ENCODE measurements around the gene PDK1. TPM values are rescaled to one million over a fixed set of nuclear protein-coding genes. Genes with fewer than 3 reads are reported as not detected.

PDK1 gene
- total RNA-seq, 1 donor, result 9.1 TPM

DNA sequence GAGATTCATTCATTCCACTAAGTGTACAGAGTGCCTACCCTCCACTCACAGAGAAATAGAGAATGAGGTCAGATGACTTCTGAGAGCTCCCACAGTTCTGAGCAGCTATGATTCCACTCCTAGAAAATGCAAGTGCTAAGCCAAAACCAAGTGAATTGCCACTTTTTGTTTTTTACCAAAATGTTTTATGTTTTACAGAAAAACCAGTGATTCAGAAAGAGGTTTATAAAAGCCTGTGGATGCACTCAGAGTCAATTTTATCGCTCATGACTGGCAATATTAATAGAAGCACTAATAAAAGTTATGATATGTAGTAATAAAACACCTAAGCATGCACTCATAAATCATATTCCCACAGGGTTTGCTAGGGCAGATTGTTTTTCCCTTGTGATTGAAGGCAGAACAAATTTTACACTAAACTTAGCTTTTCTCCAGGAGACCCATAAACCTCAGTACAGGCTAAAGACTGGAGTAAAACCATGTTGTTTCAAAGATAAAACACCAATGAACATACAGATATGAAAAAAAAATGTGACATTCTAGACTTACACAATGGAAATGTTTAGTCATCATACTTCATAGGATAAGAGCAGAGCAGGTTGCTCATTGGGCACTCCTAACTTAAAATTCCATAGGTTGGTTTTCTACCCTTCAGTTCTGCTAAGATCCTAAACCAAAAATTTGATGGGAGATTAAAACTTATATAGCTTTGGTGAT lies 67.5 kb downstream of the PDK1 start:
- peak; percentile 62 for DNase-seq (ENCODE audit: low read depth)
- TF ChIP-seq, protein P1, sequence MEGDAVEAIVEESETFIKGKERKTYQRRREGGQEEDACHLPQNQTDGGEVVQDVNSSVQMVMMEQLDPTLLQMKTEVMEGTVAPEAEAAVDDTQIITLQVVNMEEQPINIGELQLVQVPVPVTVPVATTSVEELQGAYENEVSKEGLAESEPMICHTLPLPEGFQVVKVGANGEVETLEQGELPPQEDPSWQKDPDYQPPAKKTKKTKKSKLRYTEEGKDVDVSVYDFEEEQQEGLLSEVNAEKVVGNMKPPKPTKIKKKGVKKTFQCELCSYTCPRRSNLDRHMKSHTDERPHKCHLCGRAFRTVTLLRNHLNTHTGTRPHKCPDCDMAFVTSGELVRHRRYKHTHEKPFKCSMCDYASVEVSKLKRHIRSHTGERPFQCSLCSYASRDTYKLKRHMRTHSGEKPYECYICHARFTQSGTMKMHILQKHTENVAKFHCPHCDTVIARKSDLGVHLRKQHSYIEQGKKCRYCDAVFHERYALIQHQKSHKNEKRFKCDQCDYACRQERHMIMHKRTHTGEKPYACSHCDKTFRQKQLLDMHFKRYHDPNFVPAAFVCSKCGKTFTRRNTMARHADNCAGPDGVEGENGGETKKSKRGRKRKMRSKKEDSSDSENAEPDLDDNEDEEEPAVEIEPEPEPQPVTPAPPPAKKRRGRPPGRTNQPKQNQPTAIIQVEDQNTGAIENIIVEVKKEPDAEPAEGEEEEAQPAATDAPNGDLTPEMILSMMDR (IDR thresholded peaks at IDR 0.05; ENCODE audit: insufficient read depth, low read depth, low read length), result no peak
- H3K4me3 ChIP-seq (ENCODE audit: low read depth, low read length), result no peak overlapping the region

GRCh38 chr2:172624996-172625395 lies 69.1 kb downstream of the PDK1 start:
- no peak overlapping the region for H3K4me3 ChIP-seq (ENCODE audit: low read depth, low read length)
- TF ChIP-seq, protein P1 (IDR thresholded peaks at IDR 0.05; ENCODE audit: insufficient read depth, low read depth, low read length), result no peak
- no peak for DNase-seq (ENCODE audit: low read depth)

- H3K4me3 ChIP-seq (ENCODE audit: low read depth, low read length), result no peak overlapping the region
- DNase-seq (ENCODE audit: low read depth), result no peak
- TF ChIP-seq, protein P1 (IDR thresholded peaks at IDR 0.05; ENCODE audit: insufficient read depth, low read depth, low read length), result no peak
These were observed 71.3 kb downstream of the PDK1 start for GRCh38 chr2:172627181-172627580.

DNA sequence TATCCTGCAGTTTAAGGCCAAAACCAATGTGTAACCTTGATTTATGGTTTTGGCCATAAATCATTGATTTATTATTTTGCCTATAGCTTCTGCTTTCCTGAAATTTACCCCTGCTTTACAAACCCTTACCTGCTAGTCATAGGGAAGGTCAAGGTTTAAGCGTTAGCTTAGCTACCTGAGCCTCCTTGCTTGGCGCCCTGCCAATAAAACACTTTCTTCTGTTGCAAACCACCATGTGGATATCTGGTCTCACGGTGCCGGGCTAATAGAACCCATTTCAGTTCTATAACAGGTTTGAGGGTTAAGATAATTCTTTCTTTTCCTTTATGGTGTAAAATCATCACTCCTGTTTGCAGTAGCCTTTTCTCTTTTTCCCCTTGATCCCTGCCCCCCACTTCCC lies 72.2 kb downstream of the PDK1 start:
- TF ChIP-seq, protein P1 (IDR thresholded peaks at IDR 0.05; ENCODE audit: insufficient read depth, low read depth, low read length), result no peak
- DNase-seq (ENCODE audit: low read depth), result no peak
- no peak overlapping the region for H3K4me3 ChIP-seq (ENCODE audit: low read depth, low read length)

DNA sequence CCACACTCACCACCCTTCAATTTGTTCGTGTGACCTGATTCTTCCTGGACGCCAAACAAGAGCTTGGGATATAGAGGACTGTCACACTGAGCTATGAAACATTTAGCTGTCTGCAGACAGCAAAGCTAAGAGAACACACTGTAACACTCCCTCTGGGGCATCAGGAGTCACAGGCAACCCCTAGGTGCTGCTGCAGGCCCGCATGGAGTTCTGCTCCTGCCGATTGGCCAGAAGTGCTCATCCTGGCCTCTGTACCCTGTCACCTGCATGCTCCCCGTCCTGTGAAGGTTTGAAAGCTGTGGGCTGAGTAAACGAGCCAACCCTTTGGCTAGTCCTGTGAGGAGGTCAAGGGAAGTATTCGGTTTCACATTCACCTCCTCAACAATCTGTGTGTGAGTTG lies 73.7 kb downstream of the PDK1 start:
- TF ChIP-seq, protein P1 (IDR thresholded peaks at IDR 0.05; ENCODE audit: insufficient read depth, low read depth, low read length), result no peak
- no peak for DNase-seq (ENCODE audit: low read depth)
- H3K4me3 ChIP-seq (ENCODE audit: low read depth, low read length), result no peak overlapping the region

DNA sequence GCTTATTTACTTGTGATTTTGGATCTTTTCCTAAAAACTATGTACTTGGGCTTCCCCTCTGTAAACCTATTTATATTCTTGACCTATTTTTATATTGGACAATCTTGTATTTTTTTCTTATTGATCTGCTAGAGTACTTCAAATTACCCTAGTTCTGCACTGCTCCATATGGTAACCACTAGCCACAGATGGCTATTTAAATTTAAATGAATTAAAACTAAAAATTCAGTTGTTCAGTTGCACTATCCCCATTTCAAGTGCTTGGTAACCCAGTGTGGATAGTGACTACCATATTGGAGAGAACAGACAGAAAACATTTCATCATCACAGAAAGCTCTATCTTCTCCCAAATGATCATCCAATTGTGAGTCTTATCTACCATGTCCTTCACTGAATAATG lies 74.3 kb downstream of the PDK1 start:
- TF ChIP-seq, protein P1 (IDR thresholded peaks at IDR 0.05; ENCODE audit: insufficient read depth, low read depth, low read length), result no peak
- H3K4me3 ChIP-seq (ENCODE audit: low read depth, low read length), result no peak overlapping the region

GRCh38 chr2:172634477-172634876 lies 78.6 kb downstream of the PDK1 start:
- H3K4me3 ChIP-seq (ENCODE audit: low read depth, low read length), result no peak overlapping the region
- DNase-seq (ENCODE audit: low read depth), result no peak
- TF ChIP-seq, protein P1 (IDR thresholded peaks at IDR 0.05; ENCODE audit: insufficient read depth, low read depth, low read length), result no peak

More for the DNA sequence above, 74.3 kb downstream of the PDK1 start:
- DNase-seq (ENCODE audit: low read depth), result no peak
